Colonic mucosa (tissue), 4 donors: ENCODE results near the gene LAMC3. TPM values are rescaled to one million over a fixed set of nuclear protein-coding genes. Genes with fewer than 3 reads are reported as not detected.

ENCODE experiments used
- DNase-seq: peaks from one replicate; pipeline ENCODE4 v3.0.0-alpha.2; 2020
- H3K27ac ChIP-seq: fragments of 200-600 bp; one replicate; pipeline ENCODE4 v1.8.0; 2021
- H3K27me3 ChIP-seq: fragments of 200-600 bp; one replicate; pipeline ENCODE4 v1.8.0; 2021
- H3K36me3 ChIP-seq: fragments of 200-600 bp; one replicate; pipeline ENCODE4 v1.8.0; 2021
- H3K4me1 ChIP-seq: fragments of 200-600 bp; one replicate; pipeline ENCODE4 v1.8.0; 2021; ENCODE audit warnings: mild to moderate bottlenecking
- H3K4me3 ChIP-seq: fragments of 200-600 bp; one replicate; pipeline ENCODE4 v1.8.0; 2021
- H3K9ac ChIP-seq, 2 donors: one replicate each; pipeline ENCODE4 v1.7.0; 2013; ENCODE audit warnings: control low read depth in 2 of 2, low read depth in 2 of 2, low read length in 2 of 2
- H3K9me3 ChIP-seq: fragments of 200-600 bp; one replicate; pipeline ENCODE4 v1.8.0; 2021
- CTCF ChIP-seq: fragments of 200-600 bp; IDR thresholded peaks from one replicate; pipeline ENCODE4 v1.8.0; 2022; ENCODE audit warnings: antibody characterized with exemption, mild to moderate bottlenecking
- intact Hi-C: fragments of 100-400 bp; cut with DNase I; formaldehyde crosslinking; loops from one replicate; pipeline ENCODE4 v1.14.1; 2022
- total RNA-seq, 2 donors: library from RNA; stranded (reverse); fragmentation: NEBNext Ultra II Directional in 1 of 2; extraction: Animal tissue kit (Norgen Biotek cat#: 25700) in 1 of 2; gene quantifications; one replicate each; pipeline ENCODE4 v1.2.1, GENCODE V29; 2021
- donor health status: healthy.
- donor health status: DM: no; HTN: no; CAD: no.
- donor health status: DM: no; HTN: no; CAD: no.

The LAMC3 gene
- total RNA-seq, 2 donors from 2014 or later, result 0.67 to 1.9 TPM

GRCh38 chr9:131062969-131063368, 54.0 kb downstream of the LAMC3 start:
- Histone ChIP-seq H3K9me3 (no peaks in the 10 kb centered on the region), H3K4me1 (no peaks in the 10 kb centered on the region), H3K9ac (no peak overlapping the region), H3K36me3 (no peaks in the 10 kb centered on the region), H3K27me3 (no peaks in the 10 kb centered on the region), H3K4me3 (no peak overlapping the region), H3K27ac (no peak overlapping the region)
- no peak for DNase-seq
- intact Hi-C loops, result no loop called here
- TF ChIP-seq CTCF, result no peak

GRCh38 chr9:131065599-131065998, 56.6 kb downstream of the LAMC3 start:
- no peak for TF ChIP-seq CTCF
- H3K4me3 ChIP-seq, result no peak overlapping the region
- H3K36me3 ChIP-seq, result no peaks in the 10 kb centered on the region
- intact Hi-C loops, result no loop called here
- H3K27ac ChIP-seq, result no peak overlapping the region
- no peaks in the 10 kb centered on the region for H3K9me3 ChIP-seq
- no peaks in the 10 kb centered on the region for H3K27me3 ChIP-seq
- H3K4me1 ChIP-seq, result no peaks in the 10 kb centered on the region
- DNase-seq, result no peak
- H3K9ac ChIP-seq, result no peak overlapping the region

GRCh38 chr9:131067625-131068024, 58.7 kb downstream of the LAMC3 start:
- Histone ChIP-seq H3K4me1 (no peaks in the 10 kb centered on the region), H3K27ac (no peak overlapping the region), H3K9ac (no peak overlapping the region), H3K4me3 (no peak overlapping the region), H3K9me3 (no peaks in the 10 kb centered on the region), H3K27me3 (no peaks in the 10 kb centered on the region), H3K36me3 (no peaks in the 10 kb centered on the region)
- intact Hi-C loops, result no loop called here
- no peak for DNase-seq
- TF ChIP-seq CTCF, result no peak

- Histone ChIP-seq H3K4me1 (no peaks in the 10 kb centered on the region), H3K4me3 (no peak overlapping the region), H3K27me3 (no peaks in the 10 kb centered on the region), H3K9me3 (no peaks in the 10 kb centered on the region), H3K27ac (no peak overlapping the region), H3K36me3 (no peaks in the 10 kb centered on the region), H3K9ac (no peak overlapping the region)
- no peak for DNase-seq
- intact Hi-C loops, result no loop called here
- no peak for TF ChIP-seq CTCF
Observed at GRCh38 chr9:131068076-131068816, 59.3 kb downstream of the LAMC3 start.

GRCh38 chr9:131069699-131070098, 60.7 kb downstream of the LAMC3 start:
- Histone ChIP-seq H3K27ac (no peak overlapping the region), H3K9ac (no peak overlapping the region), H3K4me1 (no peaks in the 10 kb centered on the region), H3K9me3 (no peaks in the 10 kb centered on the region), H3K36me3 (no peaks in the 10 kb centered on the region), H3K4me3 (no peak overlapping the region), H3K27me3 (no peaks in the 10 kb centered on the region)
- no peak for TF ChIP-seq CTCF
- intact Hi-C loops, result no loop called here
- no peak for DNase-seq
